Fibroblast of skin of left quadriceps (primary cell): Measurements from ENCODE around the gene ELMO3.

ENCODE experiments used
- DNase-seq, 2 experiments: peaks; one replicate each; pipeline ENCODE4 v3.0.0-alpha.2; 2013; ENCODE audit warnings: low read depth in 2 of 2

ELMO3 gene, protein sequence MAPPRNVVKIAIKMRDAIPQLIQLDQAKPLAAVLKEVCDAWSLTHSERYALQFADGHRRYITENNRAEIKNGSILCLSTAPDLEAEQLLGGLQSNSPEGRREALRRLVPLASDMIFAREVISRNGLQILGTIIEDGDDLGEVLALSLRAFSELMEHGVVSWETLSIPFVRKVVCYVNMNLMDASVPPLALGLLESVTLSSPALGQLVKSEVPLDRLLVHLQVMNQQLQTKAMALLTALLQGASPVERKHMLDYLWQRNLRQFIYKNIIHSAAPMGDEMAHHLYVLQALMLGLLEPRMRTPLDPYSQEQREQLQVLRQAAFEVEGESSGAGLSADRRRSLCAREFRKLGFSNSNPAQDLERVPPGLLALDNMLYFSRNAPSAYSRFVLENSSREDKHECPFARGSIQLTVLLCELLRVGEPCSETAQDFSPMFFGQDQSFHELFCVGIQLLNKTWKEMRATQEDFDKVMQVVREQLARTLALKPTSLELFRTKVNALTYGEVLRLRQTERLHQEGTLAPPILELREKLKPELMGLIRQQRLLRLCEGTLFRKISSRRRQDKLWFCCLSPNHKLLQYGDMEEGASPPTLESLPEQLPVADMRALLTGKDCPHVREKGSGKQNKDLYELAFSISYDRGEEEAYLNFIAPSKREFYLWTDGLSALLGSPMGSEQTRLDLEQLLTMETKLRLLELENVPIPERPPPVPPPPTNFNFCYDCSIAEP

DNA sequence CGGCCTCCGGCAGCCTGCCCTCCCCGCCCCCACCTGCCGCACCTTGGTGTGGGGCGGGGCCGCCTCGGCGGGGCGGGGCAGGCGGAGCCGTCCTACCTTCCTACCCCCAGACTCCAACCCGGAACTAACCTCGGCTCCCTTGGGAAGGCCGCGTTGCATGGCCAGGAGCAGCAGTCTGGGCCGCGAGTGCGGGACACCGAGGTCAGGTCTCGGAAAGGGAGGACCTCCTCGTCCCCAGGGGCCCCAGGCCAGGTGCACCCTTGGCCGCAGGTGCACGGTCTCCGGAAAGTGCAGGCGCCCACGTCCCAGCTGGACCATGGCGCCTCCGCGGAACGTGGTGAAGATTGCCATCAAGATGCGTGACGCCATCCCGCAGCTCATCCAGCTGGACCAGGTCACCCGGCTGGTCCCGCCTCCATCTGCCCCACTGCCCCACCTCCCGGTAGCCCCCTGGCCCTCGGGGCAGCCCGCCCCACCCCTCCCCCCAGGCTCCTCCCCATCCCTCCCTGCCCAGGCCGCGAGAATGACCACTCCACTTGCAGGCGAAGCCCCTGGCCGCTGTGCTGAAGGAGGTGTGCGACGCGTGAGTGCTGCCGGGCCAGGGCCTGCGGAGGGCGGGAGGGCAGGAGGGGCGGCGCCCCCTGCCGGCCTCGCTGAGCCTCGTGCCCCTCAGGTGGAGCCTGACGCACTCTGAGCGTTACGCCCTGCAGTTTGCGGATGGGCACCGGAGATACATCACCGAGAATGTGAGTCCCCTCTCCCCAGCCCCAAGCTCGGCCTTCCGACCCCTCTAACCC is at the start of gene ELMO3:
Gene ELMO3, plus strand, starts transcription at position 121 of the 797 bp plus-strand sequence. Its CDS starts 196 bp downstream, at position 317.
- DNase-seq, result no peak

DNA sequence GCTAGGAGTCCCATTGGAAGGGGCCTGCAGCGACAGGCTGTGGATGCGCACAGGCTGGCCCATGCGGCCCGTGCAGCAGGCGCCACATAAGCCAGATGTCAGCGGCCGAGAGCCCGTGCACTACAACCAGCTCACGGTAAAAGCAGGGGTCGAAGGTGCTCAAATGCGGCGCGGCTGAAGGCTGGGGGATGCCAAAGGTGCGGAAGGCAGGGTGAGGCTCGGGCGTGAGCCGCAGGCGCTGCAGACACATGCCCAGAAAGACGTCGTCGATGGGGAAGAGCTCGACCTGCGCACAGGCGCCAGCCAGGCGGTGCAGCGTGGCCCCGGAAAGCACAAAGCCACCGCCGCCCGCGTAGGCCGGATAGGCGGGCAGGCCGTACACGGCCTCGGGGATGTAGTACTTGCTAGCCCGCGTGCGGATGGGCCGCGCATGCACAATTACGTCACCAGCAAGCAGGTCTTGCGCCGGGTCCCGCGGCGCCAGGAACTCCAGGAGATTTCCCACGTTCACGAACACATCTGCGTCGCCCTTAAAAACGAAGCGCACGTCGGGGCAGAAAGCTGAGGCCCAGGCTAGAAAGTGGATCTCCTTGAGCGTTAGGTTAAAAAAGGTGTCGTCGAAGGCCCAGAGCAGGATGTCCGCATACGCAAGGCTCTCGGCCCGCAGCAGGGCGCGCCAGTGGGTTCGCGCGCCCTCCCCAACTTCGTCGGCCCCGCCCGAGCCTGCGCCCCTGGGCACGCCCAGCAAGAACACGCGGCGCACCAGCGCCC is 49.5 kb upstream of the ELMO3 start:
- DNase-seq, result no peak

DNA sequence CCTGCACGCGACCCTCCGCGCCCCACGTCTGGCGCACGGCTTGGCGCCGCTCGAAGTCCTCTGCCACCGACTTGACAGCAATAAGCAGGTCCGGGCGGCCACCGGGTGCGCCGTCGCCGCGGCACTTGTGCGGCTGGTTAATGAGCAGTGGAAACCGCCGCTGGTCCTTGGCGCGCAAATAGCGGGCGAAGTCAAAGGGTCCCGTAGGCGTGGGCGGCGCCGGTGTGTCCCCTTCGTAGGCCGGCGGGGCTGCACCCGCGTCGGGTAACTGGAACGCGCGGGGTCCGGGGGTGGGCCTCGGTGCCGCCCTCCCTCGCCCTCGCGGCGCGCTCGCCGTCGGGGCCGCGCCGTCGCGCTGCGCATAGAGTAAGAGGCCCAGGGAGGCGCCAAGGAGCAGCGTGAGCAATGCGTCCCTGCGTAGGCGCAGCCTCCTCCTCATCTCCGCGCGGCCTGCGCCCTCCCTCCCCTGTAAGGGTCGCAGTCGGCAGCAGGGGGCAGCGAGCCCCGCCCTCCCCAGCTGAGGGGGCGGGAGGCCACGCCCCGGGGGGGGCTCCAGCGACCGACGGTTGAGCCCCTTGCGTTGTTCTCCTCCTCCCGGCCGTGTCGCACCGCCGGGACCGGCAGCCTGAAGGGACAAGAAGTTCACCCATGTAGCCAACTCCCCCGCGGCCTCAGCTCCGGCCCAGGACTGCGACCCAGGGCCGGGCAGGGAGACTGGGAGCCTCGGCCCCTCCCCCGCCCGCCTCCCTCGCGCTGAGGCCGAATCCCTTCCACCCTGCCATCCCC is 48.7 kb upstream of the ELMO3 start:
- DNase-seq, result no peak

DNA sequence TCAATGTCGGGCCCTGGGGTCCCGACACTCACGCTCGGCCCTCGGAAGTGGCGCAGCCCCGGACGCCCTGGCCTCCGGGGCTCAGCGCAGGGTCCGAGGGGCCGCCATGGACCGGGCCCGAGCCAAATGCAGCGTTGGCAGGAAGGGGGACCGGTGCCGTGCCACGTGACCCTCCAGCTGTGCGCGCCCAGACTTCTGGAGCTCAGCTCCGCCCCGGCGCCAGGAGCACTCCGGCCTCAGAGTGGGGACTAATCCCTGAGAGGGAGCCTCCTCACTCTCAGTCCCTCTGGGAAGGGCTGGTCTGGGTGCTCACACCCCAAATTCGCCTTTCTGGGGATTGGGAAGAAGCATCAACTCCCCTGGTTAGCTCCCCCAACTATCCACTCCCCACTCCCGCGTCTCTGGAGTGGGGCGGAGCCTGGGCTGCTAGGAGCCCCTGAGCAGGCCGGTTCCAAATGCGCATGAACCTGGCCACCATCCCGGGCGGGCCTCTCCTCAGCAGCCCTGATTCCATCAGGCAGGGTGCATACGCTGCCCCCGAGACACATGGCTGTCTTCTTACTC is 48.0 kb upstream of the ELMO3 start, which contains the start of gene B3GNT9:
Gene B3GNT9, minus strand, starts transcription at position 166 of the 564 bp plus-strand sequence. CDS start 513 bp downstream, outside the sequence.
- DNase-seq, result no peak

DNA sequence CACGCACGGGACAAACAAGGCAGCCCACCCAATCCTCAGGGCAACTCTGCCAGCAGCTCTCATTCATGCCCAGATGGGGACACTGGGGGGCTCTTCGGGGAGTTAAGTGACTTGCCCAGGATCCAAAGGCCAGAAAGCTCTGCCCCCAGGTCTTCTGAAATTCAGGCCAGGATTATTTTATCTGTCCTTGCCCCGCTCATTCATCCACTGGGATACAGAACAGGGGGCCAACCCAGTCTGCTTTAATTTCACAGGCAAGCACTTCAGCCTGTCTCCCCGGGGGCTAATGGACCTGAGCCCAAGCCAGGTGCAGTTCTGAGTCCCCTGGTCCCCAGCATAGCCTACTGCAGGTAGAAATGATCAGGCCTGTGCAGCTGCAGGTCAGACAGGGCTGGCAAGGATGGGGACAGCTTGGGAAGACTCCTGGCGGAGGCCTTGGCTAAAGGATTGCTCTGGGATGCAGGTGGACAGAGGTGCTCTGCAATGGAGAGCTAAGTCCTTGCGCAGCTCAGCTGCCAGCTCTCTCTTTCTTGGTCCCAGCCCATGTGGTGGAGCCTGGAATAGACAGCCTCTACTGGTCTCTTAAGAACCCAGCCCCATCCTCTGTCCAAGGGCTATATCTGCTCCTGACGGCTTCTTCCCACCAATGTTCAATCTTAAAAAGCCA is 47.4 kb upstream of the ELMO3 start:
- DNase-seq, result no peak

DNA sequence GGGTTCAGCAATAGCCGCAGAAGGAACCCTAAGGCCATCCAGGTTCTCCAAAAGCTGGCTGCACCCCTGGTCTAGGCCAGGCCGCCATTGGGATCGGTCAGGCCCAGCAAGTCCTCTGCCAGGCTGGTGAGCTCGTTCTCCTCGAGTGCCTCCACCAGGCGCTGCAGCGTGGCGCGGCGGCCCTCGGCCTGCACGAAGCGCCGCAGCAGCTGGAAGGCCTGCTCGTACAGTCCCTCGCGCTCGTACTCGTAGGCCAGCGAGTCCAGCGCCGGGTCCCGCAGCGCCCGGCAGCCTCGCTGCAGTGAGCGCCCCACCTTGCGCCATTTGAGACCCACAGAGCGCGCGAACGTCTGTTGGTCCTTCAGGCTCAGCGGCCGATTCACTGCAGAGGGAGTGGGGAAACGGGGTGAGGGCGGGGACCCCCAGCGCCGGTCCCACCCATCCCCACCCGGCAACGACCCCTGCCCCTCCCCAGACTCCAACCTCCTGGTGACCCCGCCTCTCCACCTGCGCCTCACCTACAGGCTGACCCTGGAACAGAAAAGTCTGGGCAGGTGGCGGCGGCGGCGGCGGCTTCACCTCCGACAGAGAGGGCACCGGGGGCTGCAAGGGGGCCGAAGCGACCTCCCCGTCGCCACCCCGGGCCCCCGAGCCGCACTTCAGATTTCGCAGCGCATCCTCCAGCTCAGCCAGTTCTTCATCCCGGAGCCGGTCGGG is 44.2 kb upstream of the ELMO3 start:
- DNase-seq, result no peak

DNA sequence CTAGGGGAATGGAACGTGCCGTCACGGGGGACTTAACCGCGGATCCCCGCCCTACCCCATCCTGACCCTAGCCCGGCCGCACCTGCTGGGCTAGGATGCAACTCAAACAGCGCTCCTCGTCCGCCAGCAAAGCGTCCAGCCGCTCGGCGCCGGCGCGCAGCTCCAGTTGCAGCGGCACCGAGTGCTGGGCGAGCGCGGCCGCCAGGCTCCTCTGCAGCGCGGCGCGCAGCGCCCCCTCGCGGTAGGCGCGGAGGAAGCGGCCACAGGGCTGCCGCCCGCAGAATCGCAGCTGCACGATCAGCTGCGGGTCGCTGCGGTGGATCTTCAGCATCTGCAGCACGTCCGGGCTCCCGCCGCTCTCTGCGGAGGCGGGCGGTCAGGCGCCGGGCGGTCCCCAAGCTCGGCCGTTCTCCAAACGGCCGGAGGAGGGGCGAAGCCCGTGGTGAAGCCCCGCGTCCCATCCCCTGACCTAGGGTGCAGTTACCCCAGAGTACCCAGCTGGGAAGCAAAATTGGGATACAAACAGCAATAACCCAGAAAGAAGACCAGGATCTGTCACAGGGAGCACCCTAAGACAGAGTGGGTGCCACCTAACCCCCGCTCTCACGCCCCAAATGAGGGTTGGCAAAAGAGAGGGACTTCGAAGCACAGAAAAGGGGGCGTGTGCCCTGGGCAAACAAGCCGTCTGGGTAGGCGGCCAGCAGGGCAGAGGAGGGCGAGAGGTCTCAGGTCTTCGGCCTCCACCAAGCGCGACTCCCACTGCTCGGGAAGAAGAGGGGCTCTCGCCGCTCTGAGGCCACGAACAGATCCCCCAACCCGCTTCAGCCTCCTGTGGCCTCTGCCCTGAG is 43.4 kb upstream of the ELMO3 start:
- DNase-seq, result no peak

DNA sequence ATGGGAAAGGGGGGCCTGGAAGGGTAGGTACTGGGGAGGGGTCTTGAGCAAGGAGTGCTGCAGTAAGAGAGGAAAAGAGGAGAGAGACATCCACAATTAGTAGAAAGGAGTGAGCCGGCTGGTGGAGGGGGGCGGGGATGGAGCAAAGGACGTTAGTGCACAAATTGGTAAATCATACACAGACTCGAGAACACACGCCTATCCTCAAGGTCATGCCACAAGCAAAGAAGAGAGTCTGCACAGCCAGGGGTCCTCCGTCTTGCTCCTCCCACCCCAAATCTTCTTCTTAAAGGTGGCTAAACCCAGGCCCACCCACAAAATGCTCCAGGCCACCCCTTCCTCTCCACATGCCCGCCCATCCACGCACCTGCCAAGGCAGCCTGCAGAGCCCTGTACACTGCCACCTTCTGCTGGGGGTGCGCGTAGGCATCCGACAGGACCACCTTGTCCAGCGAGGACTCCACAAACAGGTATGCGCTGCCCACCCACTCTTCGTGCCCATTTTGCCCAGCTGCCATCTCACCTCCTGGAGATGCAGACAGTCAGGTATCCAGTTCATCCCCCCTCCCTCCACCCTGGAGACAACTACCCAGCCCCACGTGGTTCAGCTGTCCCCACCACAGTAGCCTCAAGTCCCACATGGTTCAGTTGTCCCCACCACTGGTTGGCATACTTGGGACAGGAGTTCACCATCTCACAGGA is 42.6 kb upstream of the ELMO3 start:
- DNase-seq, result no peak

DNA sequence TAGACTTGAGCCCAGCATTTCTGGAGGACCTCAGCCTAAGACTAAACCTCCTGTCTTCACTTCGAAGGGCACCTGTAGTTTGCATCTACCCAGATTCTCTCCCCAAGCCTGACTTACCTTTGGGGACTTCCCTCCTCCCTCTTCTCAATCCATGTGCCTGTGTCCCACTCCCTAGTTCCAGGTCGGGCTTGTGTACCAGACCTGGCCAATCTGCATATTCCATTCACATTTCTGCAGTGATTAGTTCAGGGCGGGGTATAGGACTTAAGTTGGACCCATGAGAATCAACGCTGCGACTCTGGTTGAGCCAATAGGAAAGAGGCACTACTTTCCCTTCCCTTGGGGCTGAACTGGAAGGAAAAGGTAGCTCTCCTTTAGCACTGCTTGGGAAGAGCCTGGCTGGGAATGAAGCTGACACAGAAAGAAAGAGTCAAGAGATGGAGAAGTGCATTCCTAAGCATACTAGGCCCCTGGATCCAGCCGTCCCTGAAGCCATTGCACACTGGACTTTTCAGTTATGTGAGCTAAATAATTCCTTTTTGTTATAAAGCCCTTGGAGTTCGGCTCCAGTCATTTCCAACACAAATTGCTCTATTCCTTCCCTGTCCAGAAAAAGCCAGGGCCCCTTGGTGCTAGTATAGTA is 41.7 kb upstream of the ELMO3 start:
- no peak for DNase-seq

DNA sequence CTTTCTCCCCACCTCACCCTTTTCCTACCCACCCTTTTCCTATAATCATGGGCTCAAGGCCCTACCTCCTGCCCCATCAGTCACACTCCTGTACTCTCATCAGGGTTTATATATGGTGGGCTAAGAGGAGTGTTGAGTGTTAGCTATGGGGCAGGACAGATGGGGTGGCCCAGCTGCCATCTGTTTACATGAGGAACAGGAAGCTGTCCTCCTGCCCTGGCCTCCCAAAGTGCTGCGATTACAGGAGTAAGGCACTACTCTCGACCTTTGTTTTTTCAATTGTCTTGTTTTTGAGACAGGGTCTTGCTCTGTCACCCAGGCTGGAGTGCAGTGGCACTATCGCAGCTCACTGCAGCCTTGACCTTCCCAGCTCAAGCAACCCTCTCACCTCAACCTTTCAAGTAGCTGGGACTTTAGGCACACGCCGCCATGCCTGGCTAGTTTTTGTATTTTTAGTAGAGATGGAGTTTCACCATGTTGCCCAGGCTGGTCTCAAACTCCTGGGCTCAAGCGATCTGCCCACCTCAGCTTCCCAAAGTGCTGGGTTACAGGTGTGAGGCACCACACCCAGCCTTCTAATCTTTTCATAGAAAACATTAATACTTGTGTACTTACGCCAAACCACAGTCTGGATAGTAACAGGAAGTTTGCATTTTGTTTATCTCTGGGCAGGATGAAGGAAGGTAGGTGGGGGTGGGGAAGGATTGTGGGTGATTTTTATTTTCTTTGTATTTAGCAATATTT is 40.9 kb upstream of the ELMO3 start:
- no peak for DNase-seq

DNA sequence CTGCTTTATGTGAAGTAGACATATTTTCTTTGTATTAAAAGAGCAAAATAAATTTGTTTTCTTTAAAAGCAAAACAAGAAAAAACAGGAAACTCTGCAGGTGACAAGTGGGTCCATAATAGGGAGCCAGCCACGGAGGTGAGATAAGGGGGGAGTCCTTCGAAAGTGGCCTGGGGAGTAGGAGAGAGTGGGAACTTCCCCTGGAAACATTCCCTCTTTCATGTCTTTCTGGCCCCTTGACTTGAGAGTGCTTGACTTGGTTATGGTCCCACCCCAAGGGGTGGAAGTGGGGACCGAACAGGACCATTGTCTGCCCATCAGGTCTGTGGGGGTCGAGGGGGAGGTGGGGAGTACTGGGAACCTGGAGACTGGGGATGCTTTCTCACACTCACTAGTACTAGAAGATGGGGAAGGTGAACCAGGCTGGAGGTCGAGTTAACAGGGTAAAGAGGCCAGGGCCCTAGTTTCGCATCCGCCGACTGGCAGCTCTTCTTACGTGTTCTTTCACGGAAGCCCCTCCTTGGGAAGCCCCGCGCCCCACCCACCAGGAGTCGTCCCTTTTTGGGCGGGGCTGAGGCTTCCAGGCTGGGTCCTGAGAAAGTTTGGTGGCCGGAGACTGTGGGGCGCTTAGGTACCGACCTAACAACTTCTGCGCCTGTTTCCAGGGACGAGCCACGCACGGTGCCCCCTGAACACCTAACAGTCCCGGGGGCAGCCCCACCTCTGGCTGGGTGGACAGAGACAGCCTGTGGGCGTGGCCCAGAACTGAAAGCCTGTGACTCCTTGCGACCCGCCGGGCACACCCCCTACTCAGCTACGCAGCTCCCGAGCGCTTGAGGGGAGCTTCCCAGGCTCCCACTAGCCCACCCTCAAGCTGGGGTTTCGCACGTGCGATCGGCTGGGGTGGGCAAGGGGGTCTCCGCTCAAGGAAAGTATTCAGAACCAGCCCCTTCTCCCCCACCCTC is 40.0 kb upstream of the ELMO3 start:
- no peak for DNase-seq

DNA sequence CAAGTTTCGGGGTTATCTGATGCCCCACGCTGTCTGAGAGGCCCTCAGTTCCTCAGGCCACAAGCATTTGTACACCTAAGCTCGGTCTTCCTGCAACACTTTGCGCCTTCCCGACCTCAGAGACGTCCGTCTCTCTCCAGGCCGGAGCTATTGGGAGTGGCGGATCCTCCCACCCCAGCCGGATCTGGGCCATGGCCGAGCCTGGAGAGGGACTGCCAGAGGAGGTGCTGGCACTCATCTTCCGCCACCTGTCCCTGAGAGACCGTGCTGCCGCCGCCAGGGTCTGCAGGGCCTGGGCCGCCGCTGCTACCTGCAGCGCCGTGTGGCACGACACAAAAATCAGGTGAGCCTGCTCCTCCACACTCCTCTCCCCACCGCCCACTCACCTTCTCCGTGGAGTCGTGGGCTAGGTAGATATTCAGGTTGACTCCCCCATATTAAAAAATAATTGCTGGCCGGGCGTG is 37.3 kb upstream of the ELMO3 start:
- no peak for DNase-seq

DNA sequence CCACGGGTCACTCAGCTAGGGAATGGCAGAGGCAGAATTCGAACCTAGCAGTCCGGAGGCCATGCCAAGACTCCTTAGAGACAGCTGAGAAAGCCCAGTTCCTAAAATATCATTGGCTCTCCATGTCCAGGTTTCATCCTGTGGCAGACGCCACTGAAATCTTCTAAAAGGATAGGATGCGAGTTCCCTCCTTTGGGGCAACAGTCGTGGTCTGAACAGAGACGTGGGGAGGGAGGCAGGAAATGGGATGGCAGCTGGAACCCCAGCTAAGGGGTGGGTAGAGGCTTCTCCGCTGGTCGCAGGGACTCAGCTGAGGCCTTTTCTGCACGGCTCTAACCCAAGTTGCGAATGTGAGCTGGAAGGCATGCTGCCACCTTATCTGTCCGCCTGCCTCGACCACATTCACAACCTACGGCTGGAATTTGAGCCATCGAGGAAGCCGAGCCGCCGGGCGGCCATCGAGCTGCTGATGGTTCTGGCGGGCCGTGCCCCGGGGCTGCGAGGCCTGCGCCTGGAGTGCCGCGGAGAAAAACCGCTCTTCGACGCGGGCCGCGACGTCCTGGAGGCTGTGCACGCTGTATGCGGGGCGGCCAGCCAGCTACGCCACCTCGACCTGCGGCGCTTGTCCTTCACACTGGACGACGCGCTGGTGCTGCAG is 36.3 kb upstream of the ELMO3 start:
- DNase-seq, result no peak
